Neural progenitor cell (in vitro differentiated cells): Measurements from ENCODE around the gene SQOR.

Experiments used
- CTCF ChIP-seq: fragments of 200-600 bp; sonication (generic); IDR thresholded peaks from 2 replicates; pipeline ENCODE4 v1.5.1; 2017; ENCODE audit warnings: antibody characterized with exemption, mild to moderate bottlenecking
- EZH2 ChIP-seq: fragments of 200-600 bp; sonication (generic); IDR thresholded peaks from 2 replicates; pipeline ENCODE4 v1.6.1; 2017; ENCODE audit warnings: antibody characterized with exemption, mild to moderate bottlenecking, moderate library complexity
- EZH2phosphoT487 ChIP-seq: fragments of 200-600 bp; sonication (generic); IDR thresholded peaks from 2 replicates; pipeline ENCODE4 v1.6.1; 2017; ENCODE audit warnings: antibody characterized with exemption

DNA sequence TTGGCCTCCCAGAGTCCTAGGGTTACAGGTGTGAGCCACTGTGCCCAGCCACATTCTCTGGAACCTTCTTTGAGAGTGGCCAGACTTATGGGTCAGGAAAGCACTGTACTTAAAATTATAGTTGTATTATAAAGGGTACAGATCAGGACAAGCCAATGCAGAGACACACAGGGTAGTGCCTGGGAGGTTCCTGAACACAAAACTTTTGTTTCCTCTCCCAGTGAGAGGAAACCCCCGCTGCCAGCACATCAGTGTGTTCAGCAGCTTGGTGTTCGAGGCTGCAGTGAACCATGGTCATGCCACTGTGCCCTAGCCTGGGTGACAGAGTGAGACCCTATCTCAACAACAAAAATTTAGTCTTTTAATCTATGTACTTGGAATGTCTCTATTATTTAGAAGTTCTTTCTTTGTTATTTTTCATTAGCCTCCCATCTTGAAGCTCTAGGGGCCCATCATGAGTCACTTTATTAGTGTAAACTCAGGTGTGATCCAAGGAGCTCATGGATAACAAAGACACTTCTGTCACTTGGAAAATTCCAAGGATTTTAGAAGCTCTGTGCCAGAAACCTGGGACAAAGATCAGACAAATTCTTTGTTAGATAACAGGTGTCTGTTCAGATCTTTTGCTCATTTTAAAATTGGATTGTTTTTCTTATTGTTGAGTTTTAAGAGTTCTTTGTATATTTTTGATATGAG, 39.8 kb upstream of the SQOR start:
- TF ChIP-seq CTCF, result no peak
- TF ChIP-seq EZH2phosphoT487, result no peak
- TF ChIP-seq EZH2, result no peak
